ENCODE results near the gene RIC3.
"Not testable (repeated sequence)": the region's sequence is repeated elsewhere in the genome, so short reads cannot be mapped to it uniquely, and the experiment has no call there.

The RIC3 gene

GRCh38 chr11:8190431-8190830, 21.6 kb upstream of the RIC3 start:
- DNase-seq (ENCODE audit: low read depth), result no peak

DNA sequence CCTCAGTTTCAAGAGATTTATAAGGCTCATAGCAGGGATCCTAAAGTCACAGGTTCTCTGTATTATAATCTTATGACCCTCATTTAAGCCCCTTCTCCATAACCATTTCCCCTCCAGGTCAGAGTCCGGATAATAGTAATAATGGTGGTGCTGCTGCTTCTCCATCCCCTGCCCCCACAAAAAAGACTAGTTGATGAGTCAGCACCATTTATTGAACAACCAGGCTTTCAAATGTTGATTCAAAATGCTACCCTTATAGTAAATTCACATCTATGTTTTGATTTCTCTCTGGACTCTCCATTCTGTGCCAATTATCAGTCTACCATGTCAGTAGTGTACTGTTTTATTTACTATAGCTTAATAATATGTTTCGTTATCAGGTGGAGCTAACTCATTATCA, 17.6 kb upstream of the RIC3 start:
- DNase-seq (ENCODE audit: low read depth), result no peak

DNA sequence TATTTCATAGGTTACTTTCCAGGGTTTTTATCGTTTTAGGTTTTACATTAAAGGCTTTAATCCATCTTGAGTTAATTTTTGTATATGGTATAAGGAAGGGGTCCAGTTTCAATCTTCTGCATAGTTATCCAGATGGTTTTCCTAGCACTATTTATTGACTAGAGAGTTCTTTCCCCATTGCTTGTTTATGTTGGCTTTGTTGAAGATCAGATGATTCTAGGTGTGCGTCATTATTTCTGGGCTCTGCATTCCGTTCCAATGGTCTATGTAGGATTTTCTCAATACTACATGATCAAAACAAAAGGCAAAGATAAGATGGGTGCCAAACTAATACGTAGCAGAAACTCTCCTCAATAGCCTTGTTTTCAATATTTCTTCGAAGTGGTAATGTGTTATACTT, 14.3 kb upstream of the RIC3 start:
- no peak for DNase-seq (ENCODE audit: low read depth)

GRCh38 chr11:8180469-8180868, 11.6 kb upstream of the RIC3 start:
- no peak for DNase-seq (ENCODE audit: low read depth)

DNA sequence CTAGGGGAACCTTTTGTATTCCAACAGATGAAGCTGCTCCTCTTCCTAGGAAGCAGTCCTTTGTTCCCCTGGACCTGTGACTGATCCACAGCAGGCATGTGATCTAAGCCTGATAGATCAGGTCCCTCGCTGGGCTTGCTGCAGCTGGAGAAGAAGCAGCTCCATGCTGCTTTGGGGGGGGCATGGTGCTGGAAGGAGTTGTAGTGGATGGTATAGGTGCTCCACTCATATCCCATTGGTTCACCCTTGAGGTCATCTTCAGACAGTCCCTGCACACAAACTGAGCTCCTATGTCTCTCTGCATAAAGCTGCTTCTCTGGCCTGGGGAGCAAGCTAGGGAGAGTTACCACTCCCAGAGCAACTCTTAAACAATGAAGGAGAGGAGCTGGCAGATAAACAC, 9.5 kb upstream of the RIC3 start:
- DNase-seq (ENCODE audit: low read depth), result no peak

GRCh38 chr11:8177136-8177535, 8.3 kb upstream of the RIC3 start:
- DNase-seq (ENCODE audit: low read depth), result no peak

- DNase-seq (ENCODE audit: low read depth), result no peak
Observed at GRCh38 chr11:8167796-8168195, 1.0 kb downstream of the RIC3 start.

- DNase-seq (ENCODE audit: low read depth), result no peak
Observed at GRCh38 chr11:8164746-8165145, 4.1 kb downstream of the RIC3 start.

DNA sequence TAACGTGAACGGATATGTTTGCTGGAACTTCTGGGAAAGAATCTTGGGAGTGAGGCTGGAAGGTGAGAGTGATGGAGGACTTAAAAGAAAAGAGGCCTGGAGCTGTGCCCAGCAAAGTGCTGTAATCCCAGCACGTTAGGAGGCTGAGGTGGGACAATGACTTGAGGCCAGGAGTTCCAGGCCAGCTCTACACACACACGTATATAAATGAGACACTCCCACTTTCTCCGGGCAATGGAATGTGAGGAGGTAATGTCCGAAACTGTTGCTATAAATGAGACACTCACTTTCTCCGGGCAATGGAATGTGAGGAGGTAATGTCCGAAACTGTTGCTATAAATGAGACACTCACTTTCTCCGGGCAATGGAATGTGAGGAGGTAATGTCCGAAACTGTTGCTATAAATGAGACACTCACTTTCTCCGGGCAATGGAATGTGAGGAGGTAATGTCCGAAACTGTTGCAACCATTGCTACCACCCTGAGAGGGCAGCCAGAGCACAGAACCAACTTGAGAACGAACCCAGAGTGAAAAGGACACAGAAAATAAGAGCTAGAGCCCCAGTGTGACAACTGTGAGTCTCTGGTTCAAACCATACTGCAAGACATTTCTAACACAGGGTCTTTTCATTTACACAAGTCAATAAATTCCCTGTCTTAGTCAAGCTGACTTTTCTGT, 7.1 kb downstream of the RIC3 start:
- not testable (repeated sequence) for DNase-seq (ENCODE audit: low read depth)

DNA sequence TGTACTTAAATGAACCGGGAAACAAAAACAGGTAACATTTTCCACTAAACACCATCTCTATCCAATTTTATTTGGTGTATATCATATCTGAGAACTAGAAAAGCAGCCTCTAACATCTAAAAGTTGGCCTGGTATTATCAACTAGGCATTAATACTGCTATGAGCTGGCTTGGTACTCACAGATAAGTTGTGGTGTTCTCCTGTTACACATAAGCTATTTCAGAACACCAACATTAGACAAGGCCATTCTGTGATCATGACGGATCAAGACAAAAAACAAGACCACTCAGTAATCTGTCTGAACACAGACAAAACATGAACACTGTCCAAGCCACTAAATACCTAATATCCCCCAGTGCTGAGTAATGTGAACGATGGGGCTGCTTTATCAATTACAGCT, 11.9 kb downstream of the RIC3 start:
- no peak for DNase-seq (ENCODE audit: low read depth)

DNA sequence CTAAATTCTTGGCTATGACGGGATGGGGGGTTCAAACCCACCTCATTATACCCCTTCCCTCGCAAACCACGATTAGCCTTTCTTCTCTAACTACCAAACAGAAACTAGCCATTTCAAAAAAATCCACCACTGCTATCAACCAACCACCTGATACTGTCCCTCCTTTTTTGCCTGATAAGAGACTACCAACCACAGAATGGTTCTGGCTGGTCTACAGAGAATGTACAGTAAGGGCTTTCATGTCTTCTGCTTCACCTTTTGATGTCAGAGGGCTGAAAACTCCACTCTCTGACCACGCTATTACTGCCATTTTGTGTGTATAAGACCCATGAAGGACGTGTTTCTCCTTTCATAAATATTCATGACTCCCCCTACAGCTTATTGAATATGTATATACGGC, 19.1 kb downstream of the RIC3 start:
- no peak for DNase-seq (ENCODE audit: low read depth)

GRCh38 chr11:8138526-8138925, 30.3 kb downstream of the RIC3 start:
- DNase-seq (ENCODE audit: low read depth), result no peak

DNA sequence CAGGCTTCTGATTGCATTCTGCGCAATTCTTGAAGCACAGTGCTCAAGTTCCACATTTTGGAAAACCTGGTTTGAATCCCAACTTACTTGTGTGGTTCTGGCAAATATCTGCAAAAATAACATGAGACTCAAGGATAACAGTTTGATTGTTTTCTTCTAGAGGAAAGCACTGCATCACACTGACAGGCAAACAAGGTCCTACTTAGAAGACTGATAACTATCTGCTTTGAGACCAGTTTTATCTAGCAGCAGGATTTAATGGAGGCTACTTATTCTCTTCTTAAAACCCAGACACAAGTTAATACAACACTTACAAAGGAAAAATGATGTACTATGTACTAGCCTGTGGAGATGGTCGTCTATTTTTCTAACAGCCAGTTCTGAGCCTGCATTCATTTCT, 41.4 kb downstream of the RIC3 start:
- no peak for DNase-seq (ENCODE audit: low read depth)

GRCh38 chr11:8126649-8127289, 42.1 kb downstream of the RIC3 start:
- DNase-seq (ENCODE audit: low read depth), result no peak

GRCh38 chr11:8122173-8122764, 46.6 kb downstream of the RIC3 start:
- no peak for DNase-seq (ENCODE audit: low read depth)

GRCh38 chr11:8111636-8112035, 57.2 kb downstream of the RIC3 start:
- no peak for DNase-seq (ENCODE audit: low read depth)

- no peak for DNase-seq (ENCODE audit: low read depth)
Observed at GRCh38 chr11:8110396-8110795, 58.4 kb downstream of the RIC3 start.

DNA sequence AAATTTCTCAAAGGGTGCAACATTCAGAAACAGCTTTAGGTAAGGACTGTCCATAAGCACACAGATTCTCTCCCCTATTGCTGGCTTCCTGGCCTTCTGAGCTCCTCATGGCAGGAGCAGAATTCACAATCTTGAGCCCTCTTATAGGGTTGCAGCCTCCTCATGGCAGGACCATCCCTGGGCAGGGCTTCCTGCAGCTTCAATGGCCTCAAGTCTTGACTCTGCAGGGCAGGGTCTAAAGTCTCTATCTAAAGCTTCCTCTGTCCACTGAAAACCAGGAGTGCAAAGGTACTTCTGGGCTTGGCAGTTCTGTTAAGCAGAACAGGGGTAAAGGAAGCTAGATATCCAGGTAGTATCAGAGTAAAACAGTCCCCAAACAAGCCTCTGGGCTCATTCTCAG, 59.1 kb downstream of the RIC3 start:
- no peak for DNase-seq (ENCODE audit: low read depth)

- no peak for DNase-seq (ENCODE audit: low read depth)
Observed at GRCh38 chr11:8108421-8108820, 60.4 kb downstream of the RIC3 start.

- no peak for DNase-seq (ENCODE audit: low read depth)
Observed at GRCh38 chr11:8107642-8108041, 61.2 kb downstream of the RIC3 start.

- no peak for DNase-seq (ENCODE audit: low read depth)
Observed at GRCh38 chr11:8106679-8107078, 62.1 kb downstream of the RIC3 start.

GRCh38 chr11:8105666-8106065, 63.2 kb downstream of the RIC3 start:
- DNase-seq (ENCODE audit: low read depth), result no peak

- no peak for DNase-seq (ENCODE audit: low read depth)
Observed at GRCh38 chr11:8105133-8105532, 63.7 kb downstream of the RIC3 start.

GRCh38 chr11:8103909-8104308, 64.9 kb downstream of the RIC3 start:
- DNase-seq (ENCODE audit: low read depth), result no peak
